MM.1S (cell line): ENCODE results near the gene CD9.

Source experiments
- DNase-seq: peaks from one replicate; pipeline ENCODE4 v3.0.0-alpha.2; 2015
- H2AFZ ChIP-seq: fragments of 300-600 bp; sonication (generic); 2 replicates; pipeline ENCODE4 v1.6.0; 2016; ENCODE audit warnings: antibody characterized with exemption, low read length
- H3F3A ChIP-seq: fragments of 300-600 bp; sonication (generic); 2 replicates; pipeline ENCODE4 v1.6.1; 2016; ENCODE audit warnings: mild to moderate bottlenecking, antibody characterized with exemption, low read length, moderate library complexity, mixed read lengths; ENCODE audit not compliant: insufficient read depth
- H3K27ac ChIP-seq: fragments of 300-600 bp; sonication (generic); 2 replicates; pipeline ENCODE4 v1.5.1; 2016; ENCODE audit warnings: mild to moderate bottlenecking, low read length
- H3K27me3 ChIP-seq: fragments of 300-600 bp; sonication (generic); replicated peaks from 2 replicates; pipeline ENCODE4 v1.6.0; 2016; ENCODE audit warnings: low read length; ENCODE audit not compliant: insufficient read depth
- H3K36me3 ChIP-seq: fragments of 300-600 bp; sonication (generic); replicated peaks from 2 replicates; pipeline ENCODE4 v1.6.1; 2016; ENCODE audit warnings: mild to moderate bottlenecking, low read length, mixed read lengths; ENCODE audit not compliant: insufficient read depth
- H3K4me1 ChIP-seq: fragments of 300-600 bp; sonication (generic); 2 replicates; pipeline ENCODE4 v1.6.1; 2016; ENCODE audit warnings: low read length, mixed read lengths
- H3K4me2 ChIP-seq: fragments of 300-600 bp; sonication (generic); 2 replicates; pipeline ENCODE4 v1.6.0; 2016; ENCODE audit warnings: low read depth, low read length
- H3K4me3 ChIP-seq: fragments of 300-600 bp; sonication (generic); 2 replicates; pipeline ENCODE4 v1.5.1; 2016; ENCODE audit warnings: low read length, mixed read lengths
- H3K79me2 ChIP-seq: fragments of 300-600 bp; sonication (generic); 2 replicates; pipeline ENCODE4 v1.6.1; 2016; ENCODE audit warnings: mixed run types, low read length, mixed read lengths
- H3K9ac ChIP-seq: fragments of 300-600 bp; sonication (generic); 2 replicates; pipeline ENCODE4 v1.6.1; 2016; ENCODE audit warnings: low read length, mixed read lengths
- H3K9me2 ChIP-seq: fragments of 300-600 bp; sonication (generic); replicated peaks from 2 replicates; pipeline ENCODE4 v1.6.1; 2016; ENCODE audit warnings: mild to moderate bottlenecking, low read length, mixed read lengths; ENCODE audit not compliant: insufficient read depth
- H3K9me3 ChIP-seq: fragments of 300-600 bp; sonication (generic); replicated peaks from 2 replicates; pipeline ENCODE4 v1.6.1; 2016; ENCODE audit warnings: mild to moderate bottlenecking, low read length, mixed read lengths; ENCODE audit not compliant: insufficient read depth
- H4K20me1 ChIP-seq: fragments of 300-600 bp; sonication (generic); 2 replicates; pipeline ENCODE4 v1.6.1; 2016; ENCODE audit warnings: mild to moderate bottlenecking, low read length, moderate library complexity, mixed read lengths; ENCODE audit not compliant: insufficient read depth
- EZH2 ChIP-seq: fragments of 300-600 bp; sonication (generic); optimal IDR thresholded peaks from 2 replicates; pipeline ENCODE3; 2017; ENCODE audit warnings: low read depth, mild to moderate bottlenecking, antibody characterized with exemption, low read length, mixed read lengths
- EZH2phosphoT487 ChIP-seq: fragments of 300-600 bp; sonication (generic); IDR thresholded peaks from 2 replicates; pipeline ENCODE4 v1.6.1; 2018; ENCODE audit warnings: antibody characterized with exemption, low read length
- TF ChIP-seq, protein P1 (sequence below): fragments of 300-600 bp; sonication (generic); IDR thresholded peaks from 2 replicates; pipeline ENCODE4 v1.5.1; 2016; ENCODE audit warnings: antibody characterized with exemption, low read length, mixed read lengths

The CD9 gene

DNA sequence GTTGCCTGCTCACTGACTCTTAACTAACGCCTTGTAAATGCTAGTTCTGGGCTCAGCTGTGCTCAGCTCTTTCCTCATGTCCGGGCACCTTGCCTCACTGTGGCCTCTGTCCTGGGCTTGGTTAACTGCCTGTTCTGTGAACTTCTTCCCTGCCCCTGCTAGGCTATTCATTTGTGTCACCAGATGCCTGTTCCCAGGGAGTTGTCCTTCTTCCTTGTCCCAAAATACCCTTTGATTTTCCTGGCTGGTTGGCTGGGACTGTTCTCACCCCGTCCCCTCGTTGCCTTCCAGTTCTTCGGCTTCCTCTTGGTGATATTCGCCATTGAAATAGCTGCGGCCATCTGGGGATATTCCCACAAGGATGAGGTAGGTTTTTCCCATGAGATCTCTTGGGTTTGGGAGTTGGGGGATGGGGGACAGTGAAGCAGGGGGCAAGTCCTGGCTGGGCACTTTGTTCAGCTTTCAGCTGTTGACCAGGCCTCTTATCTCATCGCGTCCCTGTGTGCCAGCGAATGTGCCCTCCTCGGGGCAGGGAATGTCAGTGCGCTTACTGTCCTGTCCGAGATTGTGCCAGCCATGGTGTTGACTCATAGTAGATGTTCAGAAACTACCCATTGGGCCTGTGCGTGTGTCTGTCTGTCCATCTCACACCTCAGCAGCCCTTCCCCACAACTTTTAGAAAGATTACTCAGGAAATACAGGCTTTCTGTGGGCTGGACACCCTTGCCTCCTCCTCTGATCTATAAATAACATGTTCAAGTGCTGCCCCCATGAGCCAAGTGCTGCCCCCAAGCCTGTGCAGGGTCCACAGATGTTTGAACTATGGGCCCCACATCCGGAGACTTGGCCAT lies 33.1 kb downstream of the CD9 start:
- Histone ChIP-seq H3K27me3 (no peaks in the 10 kb centered on the region), H3K9ac (no peak overlapping the region), H3K9me2 (no peaks in the 10 kb centered on the region), H3K36me3 (peaks cover 8% of the 10 kb centered on the region; the same call in 1 of the 2 replicates), H3F3A (peaks cover 23% of the 10 kb centered on the region), H3K9me3 (no peaks in the 10 kb centered on the region), H3K4me2 (no peak overlapping the region), H3K79me2 (peaks cover 60% of the 10 kb centered on the region), H4K20me1 (no peaks in the 10 kb centered on the region), H2AFZ (no peak overlapping the region), H3K27ac (peak overlapping the region; percentile 89; the same call in 1 of the 2 replicates), H3K4me1 (peaks cover 28% of the 10 kb centered on the region), H3K4me3 (no peak overlapping the region)
- TF ChIP-seq, protein P1, sequence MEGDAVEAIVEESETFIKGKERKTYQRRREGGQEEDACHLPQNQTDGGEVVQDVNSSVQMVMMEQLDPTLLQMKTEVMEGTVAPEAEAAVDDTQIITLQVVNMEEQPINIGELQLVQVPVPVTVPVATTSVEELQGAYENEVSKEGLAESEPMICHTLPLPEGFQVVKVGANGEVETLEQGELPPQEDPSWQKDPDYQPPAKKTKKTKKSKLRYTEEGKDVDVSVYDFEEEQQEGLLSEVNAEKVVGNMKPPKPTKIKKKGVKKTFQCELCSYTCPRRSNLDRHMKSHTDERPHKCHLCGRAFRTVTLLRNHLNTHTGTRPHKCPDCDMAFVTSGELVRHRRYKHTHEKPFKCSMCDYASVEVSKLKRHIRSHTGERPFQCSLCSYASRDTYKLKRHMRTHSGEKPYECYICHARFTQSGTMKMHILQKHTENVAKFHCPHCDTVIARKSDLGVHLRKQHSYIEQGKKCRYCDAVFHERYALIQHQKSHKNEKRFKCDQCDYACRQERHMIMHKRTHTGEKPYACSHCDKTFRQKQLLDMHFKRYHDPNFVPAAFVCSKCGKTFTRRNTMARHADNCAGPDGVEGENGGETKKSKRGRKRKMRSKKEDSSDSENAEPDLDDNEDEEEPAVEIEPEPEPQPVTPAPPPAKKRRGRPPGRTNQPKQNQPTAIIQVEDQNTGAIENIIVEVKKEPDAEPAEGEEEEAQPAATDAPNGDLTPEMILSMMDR, result no peak
- no peak for TF ChIP-seq EZH2
- TF ChIP-seq EZH2phosphoT487, result no peak
- DNase-seq, result no peak

DNA sequence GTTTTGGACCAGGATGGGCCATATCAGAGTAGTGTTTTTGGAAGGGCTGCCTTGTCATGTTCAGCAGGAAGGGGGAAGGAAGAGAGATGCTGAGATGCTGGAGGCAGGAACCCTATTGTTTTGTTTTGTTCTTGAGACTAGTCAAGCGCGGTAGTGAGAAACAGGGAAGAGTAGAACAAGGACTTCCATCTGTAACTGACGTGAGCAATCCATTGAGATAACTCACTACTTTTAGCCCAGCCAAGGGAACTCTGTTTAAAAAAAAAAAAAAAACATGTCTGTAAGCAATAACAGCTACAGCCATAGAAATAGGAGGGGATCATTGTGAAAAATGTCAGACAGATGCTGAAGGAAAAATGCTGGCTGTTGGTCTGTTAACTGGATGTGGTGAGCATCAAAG lies 34.0 kb downstream of the CD9 start:
- Histone ChIP-seq H3K79me2 (peaks cover 52% of the 10 kb centered on the region), H3K9ac (no peak overlapping the region), H4K20me1 (no peaks in the 10 kb centered on the region), H3K4me3 (no peak overlapping the region), H3K4me2 (0 out of 2 replicates have a peak overlapping the region, but pooled peaks have one; percentile 22), H3K4me1 (peaks cover 28% of the 10 kb centered on the region), H3K27me3 (no peaks in the 10 kb centered on the region), H3K9me3 (no peaks in the 10 kb centered on the region), H3K36me3 (peaks cover 8% of the 10 kb centered on the region; the same call in 1 of the 2 replicates), H3K27ac (peak overlapping the region; percentile 89; the same call in 1 of the 2 replicates), H2AFZ (no peak overlapping the region), H3F3A (peaks cover 23% of the 10 kb centered on the region), H3K9me2 (no peaks in the 10 kb centered on the region)
- TF ChIP-seq, protein P1, result no peak
- TF ChIP-seq EZH2phosphoT487, result no peak
- TF ChIP-seq EZH2, result no peak
- DNase-seq, result no peak

DNA sequence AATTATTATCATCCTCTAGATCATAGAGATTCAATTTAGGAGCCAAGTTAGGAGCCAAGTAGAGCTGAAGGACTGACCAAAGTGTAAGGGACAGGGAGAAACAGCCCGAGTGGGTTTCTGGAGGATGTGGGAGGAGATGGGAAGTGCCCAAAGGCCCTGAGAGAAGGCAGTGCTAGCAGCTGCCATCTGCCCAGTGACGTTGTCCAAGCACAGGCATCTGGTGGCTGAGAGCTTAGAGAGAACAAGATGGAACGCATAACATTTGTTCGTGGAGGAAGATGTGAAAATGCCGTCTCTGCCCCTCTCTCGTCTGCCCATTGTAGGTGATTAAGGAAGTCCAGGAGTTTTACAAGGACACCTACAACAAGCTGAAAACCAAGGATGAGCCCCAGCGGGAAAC lies 34.7 kb downstream of the CD9 start:
- Histone ChIP-seq H3F3A (peaks cover 23% of the 10 kb centered on the region), H3K27me3 (no peaks in the 10 kb centered on the region), H3K4me1 (peaks cover 28% of the 10 kb centered on the region), H3K9ac (0 out of 2 replicates have a peak overlapping the region, but pooled peaks have one; percentile 6), H3K36me3 (peaks cover 8% of the 10 kb centered on the region; the same call in 1 of the 2 replicates), H3K9me3 (no peaks in the 10 kb centered on the region), H2AFZ (no peak overlapping the region), H3K4me2 (peak overlapping the region; percentile 22; the same call in 1 of the 2 replicates), H3K4me3 (no peak overlapping the region), H3K9me2 (no peaks in the 10 kb centered on the region), H3K79me2 (peaks cover 45% of the 10 kb centered on the region), H3K27ac (peak overlapping the region; percentile 89), H4K20me1 (no peaks in the 10 kb centered on the region)
- TF ChIP-seq EZH2phosphoT487 (no peak), EZH2 (no peak)
- TF ChIP-seq, protein P1, result no peak
- no peak for DNase-seq
